Adipocyte (in vitro differentiated cells): ENCODE data around the gene TMEM14C.
"Not testable (repeated sequence)": the region's sequence is repeated elsewhere in the genome, so short reads cannot be mapped to it uniquely, and the experiment has no call there.

Source experiments
- DNase-seq: peaks from one replicate; pipeline ENCODE4 v3.0.0-alpha.2; 2015; ENCODE audit warnings: low read depth
- H3K27me3 ChIP-seq: replicated peaks from 2 replicates; pipeline ENCODE4 v1.7.0; 2013; ENCODE audit warnings: mild to moderate bottlenecking, low read length, moderate library complexity; ENCODE audit not compliant: control insufficient read depth, insufficient read depth
- H3K36me3 ChIP-seq: 2 replicates; pipeline ENCODE4 v1.7.0; 2013; ENCODE audit warnings: low read length, mild to moderate bottlenecking, moderate library complexity; ENCODE audit not compliant: control insufficient read depth, insufficient read depth, severe bottlenecking
- H3K4me1 ChIP-seq: 2 replicates; pipeline ENCODE4 v1.7.0; 2013; ENCODE audit warnings: mild to moderate bottlenecking, low read length, moderate library complexity; ENCODE audit not compliant: control insufficient read depth, insufficient read depth
- H3K4me3 ChIP-seq: 2 replicates; pipeline ENCODE4 v1.7.0; 2013; ENCODE audit warnings: mild to moderate bottlenecking, low read length, moderate library complexity
- H3K9ac ChIP-seq: 2 replicates; pipeline ENCODE4 v1.7.0; 2013; ENCODE audit warnings: mild to moderate bottlenecking, low read length, moderate library complexity
- H3K9me3 ChIP-seq: 2 replicates; pipeline ENCODE4 v1.7.0; 2013; ENCODE audit warnings: mild to moderate bottlenecking, low read length, moderate library complexity; ENCODE audit not compliant: control insufficient read depth

TMEM14C gene

GRCh38 chr6:10722570-10722819 lies 375 bp upstream of the TMEM14C start:
- Histone ChIP-seq H3K4me1 (peaks cover 16% of the 10 kb centered on the region), H3K9me3 (peaks cover 11% of the 10 kb centered on the region), H3K9ac (peak overlapping the region; percentile 99), H3K27me3 (no peaks in the 10 kb centered on the region), H3K4me3 (peak overlapping the region; percentile 98), H3K36me3 (peaks cover 21% of the 10 kb centered on the region)
- no peak for DNase-seq

DNA sequence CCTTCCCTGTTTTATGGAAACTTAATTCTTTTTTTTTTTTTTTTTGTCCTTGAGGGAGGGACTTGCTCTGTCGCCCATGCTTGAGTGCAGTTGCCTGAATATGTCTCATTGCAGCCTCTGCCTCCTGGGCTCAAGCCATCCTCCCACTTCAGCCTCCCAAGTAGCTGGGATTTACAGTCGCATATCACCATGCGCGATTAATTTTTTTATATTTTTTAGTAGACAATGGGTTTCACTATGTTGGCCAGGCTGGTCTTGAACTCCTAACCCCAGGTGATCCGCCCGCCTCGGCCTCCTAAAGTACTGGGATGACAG lies 654 bp downstream of the TMEM14C start:
- H3K4me1 ChIP-seq: peaks cover 16% of the 10 kb centered on the region
- DNase-seq: peak; percentile 52
- peaks cover 5% of the 10 kb centered on the region for H3K9me3 ChIP-seq
- H3K4me3 ChIP-seq: peak overlapping the region; percentile 98
- H3K9ac ChIP-seq: peak overlapping the region; percentile 99
- H3K27me3 ChIP-seq: no peaks in the 10 kb centered on the region
- H3K36me3 ChIP-seq: peaks cover 28% of the 10 kb centered on the region

DNA sequence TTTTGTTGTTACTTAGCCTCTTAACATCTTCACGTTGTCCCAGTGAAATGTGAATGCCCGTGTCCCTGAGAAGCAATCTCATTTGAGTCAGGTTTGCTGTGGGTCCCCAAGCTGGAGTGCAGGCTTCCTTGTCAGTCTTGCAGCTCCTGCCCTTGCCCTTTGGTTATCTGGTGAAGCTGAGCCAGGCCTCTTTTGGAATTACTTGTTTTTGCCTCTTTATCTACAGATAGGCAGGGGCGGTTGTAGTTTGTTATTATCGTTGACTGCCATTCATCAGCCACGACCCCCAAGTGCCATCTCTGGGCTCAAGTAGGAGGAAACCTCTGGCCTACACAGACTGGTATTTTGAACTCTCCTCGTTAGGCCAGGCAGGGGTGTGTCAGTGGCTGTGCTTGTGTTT lies 2.2 kb downstream of the TMEM14C start:
- Histone ChIP-seq H3K4me1 (peaks cover 20% of the 10 kb centered on the region), H3K9me3 (no peaks in the 10 kb centered on the region), H3K27me3 (no peaks in the 10 kb centered on the region), H3K9ac (no peak overlapping the region), H3K36me3 (peaks cover 43% of the 10 kb centered on the region), H3K4me3 (no peak overlapping the region)
- DNase-seq: no peak

DNA sequence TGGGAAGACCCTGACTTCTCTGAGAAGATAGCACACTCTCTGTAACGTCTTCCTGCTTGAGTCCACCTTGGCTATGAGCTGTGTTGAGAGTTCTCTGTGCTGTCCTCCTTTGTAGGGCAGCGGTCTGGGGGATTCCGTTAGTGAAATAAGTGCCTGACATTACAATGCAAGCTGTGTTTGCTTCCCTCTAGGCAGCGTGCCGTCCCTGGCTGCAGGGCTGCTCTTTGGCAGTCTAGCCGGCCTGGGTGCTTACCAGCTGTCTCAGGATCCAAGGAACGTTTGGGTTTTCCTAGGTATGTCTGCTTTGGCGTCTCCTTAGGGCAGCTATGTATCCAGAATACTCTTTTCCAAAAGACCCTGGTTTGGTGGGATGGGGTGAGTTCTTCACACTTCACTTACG lies 2.8 kb downstream of the TMEM14C start:
- peaks cover 50% of the 10 kb centered on the region for H3K36me3 ChIP-seq
- no peak for DNase-seq
- H3K9ac ChIP-seq: no peak overlapping the region
- H3K9me3 ChIP-seq: no peaks in the 10 kb centered on the region
- no peak overlapping the region for H3K4me3 ChIP-seq
- H3K27me3 ChIP-seq: no peaks in the 10 kb centered on the region
- peaks cover 27% of the 10 kb centered on the region for H3K4me1 ChIP-seq

DNA sequence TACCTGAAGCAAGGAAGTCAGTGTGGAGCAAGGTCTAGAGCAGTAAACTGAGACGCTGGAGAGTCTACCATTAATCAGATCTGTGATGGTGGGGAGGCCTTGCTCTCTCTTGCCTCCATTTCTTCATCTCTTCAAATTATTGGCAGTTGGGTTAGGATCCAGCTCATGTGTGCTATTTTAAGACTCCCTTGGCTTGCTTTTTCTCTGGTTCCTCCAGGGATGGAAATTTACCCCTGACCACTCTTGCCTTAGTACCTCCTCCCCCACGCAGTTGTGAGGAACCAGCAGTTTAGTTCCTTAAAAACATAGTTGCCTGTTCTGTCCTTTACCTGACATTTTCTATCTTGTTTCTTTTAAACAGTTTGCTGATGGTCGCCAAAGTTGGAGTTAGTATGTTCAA lies 7.4 kb downstream of the TMEM14C start:
- DNase-seq: no peak
- peaks cover 20% of the 10 kb centered on the region for H3K4me1 ChIP-seq
- no peak overlapping the region for H3K4me3 ChIP-seq
- no peak overlapping the region for H3K9ac ChIP-seq
- H3K36me3 ChIP-seq: peaks cover 75% of the 10 kb centered on the region
- no peaks in the 10 kb centered on the region for H3K9me3 ChIP-seq
- H3K27me3 ChIP-seq: no peaks in the 10 kb centered on the region

- DNase-seq: no peak
- Histone ChIP-seq H3K9ac (no peak overlapping the region), H3K4me3 (no peak overlapping the region), H3K36me3 (peaks cover 52% of the 10 kb centered on the region), H3K4me1 (peaks cover 21% of the 10 kb centered on the region), H3K9me3 (no peaks in the 10 kb centered on the region), H3K27me3 (no peaks in the 10 kb centered on the region)
Measured at GRCh38 chr6:10733151-10733715, 10.4 kb downstream of the TMEM14C start.

- no peak for DNase-seq
Measured at GRCh38 chr6:10733863-10734262, 11.0 kb downstream of the TMEM14C start.

GRCh38 chr6:10736731-10737130 lies 13.9 kb downstream of the TMEM14C start:
- DNase-seq: no peak
- H3K27me3 ChIP-seq: no peaks in the 10 kb centered on the region

More at GRCh38 chr6:10733863-10734262, 11.0 kb downstream of the TMEM14C start:
- peaks cover 46% of the 10 kb centered on the region for H3K36me3 ChIP-seq
- H3K9me3 ChIP-seq: no peaks in the 10 kb centered on the region
- no peak overlapping the region for H3K4me3 ChIP-seq
- H3K4me1 ChIP-seq: peaks cover 21% of the 10 kb centered on the region
- H3K9ac ChIP-seq: no peak overlapping the region
- no peaks in the 10 kb centered on the region for H3K27me3 ChIP-seq

DNA sequence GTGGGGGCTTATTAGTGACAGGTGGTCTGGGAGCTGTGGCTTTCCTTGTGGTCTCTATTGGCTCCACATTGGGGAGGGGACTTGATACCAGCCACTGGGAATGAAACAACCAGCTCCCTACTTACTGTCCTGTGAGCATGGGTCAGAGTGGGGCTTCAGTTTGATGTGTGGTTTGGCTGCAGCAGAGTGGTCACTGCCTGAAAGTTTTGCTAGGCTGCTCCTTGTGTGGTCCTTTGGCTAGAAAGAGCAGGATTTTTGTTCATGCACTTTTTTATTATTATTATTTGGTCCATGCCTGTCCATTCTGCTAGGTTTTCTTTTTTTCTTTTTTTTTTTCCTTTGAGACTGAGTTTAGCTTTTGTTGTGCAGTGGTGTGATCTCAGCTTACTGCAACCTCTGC lies 17.2 kb downstream of the TMEM14C start:
- H3K9ac ChIP-seq: no peak overlapping the region
- no peaks in the 10 kb centered on the region for H3K27me3 ChIP-seq
- H3K4me1 ChIP-seq: peaks cover 3% of the 10 kb centered on the region
- peaks cover 10% of the 10 kb centered on the region for H3K36me3 ChIP-seq
- H3K4me3 ChIP-seq: no peak overlapping the region
- no peaks in the 10 kb centered on the region for H3K9me3 ChIP-seq
- no peak for DNase-seq

More at GRCh38 chr6:10736731-10737130, 13.9 kb downstream of the TMEM14C start:
- Histone ChIP-seq H3K4me1 (peaks cover 9% of the 10 kb centered on the region), H3K4me3 (no peak overlapping the region), H3K36me3 (peaks cover 21% of the 10 kb centered on the region), H3K9me3 (no peaks in the 10 kb centered on the region), H3K9ac (no peak overlapping the region)

DNA sequence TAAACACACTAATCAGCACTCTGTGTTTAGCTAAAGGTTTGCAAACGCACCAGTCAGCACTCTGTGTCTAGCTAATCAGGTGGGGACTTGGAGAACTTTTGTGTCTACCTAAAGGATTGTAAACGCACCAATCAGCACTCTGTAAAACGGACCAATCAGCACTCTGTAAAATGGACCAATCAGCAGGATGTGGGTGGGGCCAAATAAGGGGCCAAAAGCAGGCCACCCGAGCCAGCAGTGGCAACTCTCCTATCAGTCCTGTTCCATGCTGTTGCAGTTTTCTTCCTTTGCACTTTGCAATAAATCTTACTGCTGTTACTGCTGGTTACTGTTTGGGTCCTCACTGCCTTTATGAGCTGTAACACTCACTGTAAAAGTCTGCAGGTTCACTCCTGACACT lies 18.8 kb downstream of the TMEM14C start:
- not testable (repeated sequence) for H3K9me3 ChIP-seq, DNase-seq, H3K36me3 ChIP-seq, H3K4me3 ChIP-seq, H3K4me1 ChIP-seq, H3K9ac ChIP-seq, H3K27me3 ChIP-seq

- Histone ChIP-seq H3K4me1 (peaks cover 4% of the 10 kb centered on the region), H3K9me3 (no peaks in the 10 kb centered on the region), H3K9ac (no peak overlapping the region), H3K36me3 (peaks cover 10% of the 10 kb centered on the region), H3K4me3 (no peak overlapping the region), H3K27me3 (no peaks in the 10 kb centered on the region)
- no peak for DNase-seq
Measured at GRCh38 chr6:10742251-10742650, 19.4 kb downstream of the TMEM14C start.

GRCh38 chr6:10743515-10743914 lies 20.6 kb downstream of the TMEM14C start:
- no peak overlapping the region for H3K4me3 ChIP-seq
- H3K9ac ChIP-seq: no peak overlapping the region
- H3K9me3 ChIP-seq: no peaks in the 10 kb centered on the region
- H3K36me3 ChIP-seq: peaks cover 10% of the 10 kb centered on the region
- DNase-seq: no peak
- no peaks in the 10 kb centered on the region for H3K27me3 ChIP-seq
- peaks cover 8% of the 10 kb centered on the region for H3K4me1 ChIP-seq
